HepG2 (cell line): Measurements from ENCODE around the gene LITAF. TPM values are rescaled to one million over a fixed set of nuclear protein-coding genes. Genes with fewer than 3 reads are reported as not detected.

ENCODE experiments used
- HNF1A ChIP-seq, 2 experiments: sonication (generic) in 1 of 2; formaldehyde crosslinking in 1 of 2; IDR thresholded peaks; 2 replicates each; pipeline versions ENCODE4 v1.4.0 to v1.6.1; 2016 to 2020; ENCODE audit warnings: borderline replicate concordance in 1 of 2, low read depth in 1 of 2, mild to moderate bottlenecking in 1 of 2, missing genetic modification reagents in 1 of 2
- HOMEZ ChIP-seq: IDR thresholded peaks from 2 replicates; pipeline ENCODE4 v1.6.1; 2016; ENCODE audit warnings: low read depth
- KDM5A ChIP-seq: fragments of 200-600 bp; sonication (generic); IDR thresholded peaks from 2 replicates; pipeline ENCODE4 v1.7.0; 2018; ENCODE audit warnings: antibody characterized with exemption, mild to moderate bottlenecking, low read length, borderline replicate concordance
- KMT2B ChIP-seq: IDR thresholded peaks from 2 replicates; pipeline ENCODE4 v1.6.1; 2016; ENCODE audit warnings: missing genetic modification reagents, missing compliant biosample characterization
- NBN ChIP-seq: fragments of 450-650 bp; conservative IDR thresholded peaks from 2 replicates; pipeline ENCODE4 v1.6.1; 2017
- NFE2L2 ChIP-seq: fragments of 150-350 bp; IDR thresholded peaks from 2 replicates; pipeline ENCODE4 v1.6.1; 2014; ENCODE audit warnings: low read length
- POLR2A ChIP-seq, 2 experiments: IDR thresholded peaks; 2 replicates each; pipeline ENCODE4 v1.6.1; 2011; ENCODE audit warnings: low read depth in 2 of 2, low read length in 2 of 2, mild to moderate bottlenecking in 1 of 2, moderate library complexity in 1 of 2; ENCODE audit not compliant: insufficient read depth in 1 of 2
- SAFB2 ChIP-seq: sonication (generic); formaldehyde crosslinking; IDR thresholded peaks from 2 replicates; pipeline ENCODE4 v1.5.1; 2020; ENCODE audit warnings: missing genetic modification reagents, low read depth, mild to moderate bottlenecking, borderline replicate concordance
- SMAD9 ChIP-seq: sonication (generic); formaldehyde crosslinking; IDR thresholded peaks from 2 replicates; pipeline ENCODE4 v1.5.1; 2020; ENCODE audit warnings: mild to moderate bottlenecking, missing genetic modification reagents
- TBL1XR1 ChIP-seq: fragments of 150-350 bp; IDR thresholded peaks from 2 replicates; pipeline ENCODE4 v1.6.1; 2014; ENCODE audit warnings: borderline replicate concordance, low read length; ENCODE audit not compliant: partially characterized antibody
- YY1 ChIP-seq: IDR thresholded peaks from 2 replicates; pipeline ENCODE4 v1.6.1; 2011; ENCODE audit warnings: low read length, low read depth, moderate library complexity, mild to moderate bottlenecking; ENCODE audit not compliant: insufficient read depth, insufficient replicate concordance
- ZBED4 ChIP-seq: sonication (generic); formaldehyde crosslinking; IDR thresholded peaks from 2 replicates; pipeline ENCODE4 v1.4.0; 2020; ENCODE audit warnings: missing genetic modification reagents, borderline replicate concordance
- ZNF275 ChIP-seq: sonication (generic); formaldehyde crosslinking; IDR thresholded peaks from 2 replicates; pipeline ENCODE4 v1.8.0; 2022; ENCODE audit warnings: missing genetic modification reagents, mild to moderate bottlenecking, inconsistent platforms, borderline replicate concordance
- ZNF678 ChIP-seq: sonication (generic); formaldehyde crosslinking; IDR thresholded peaks from 2 replicates; pipeline ENCODE4 v1.4.0; 2020; ENCODE audit warnings: mild to moderate bottlenecking, missing genetic modification reagents
- ZNF713 ChIP-seq: sonication (generic); formaldehyde crosslinking; IDR thresholded peaks from 2 replicates; pipeline ENCODE4 v1.4.0; 2020; ENCODE audit warnings: mild to moderate bottlenecking, missing genetic modification reagents
- polyA plus RNA-seq, 8 experiments: library from polyadenylated mRNA; depleted of rRNA in 3 of 8; stranded (reverse) in 7 of 8; unstranded in 1 of 8; fragments of >200 nt; fragmentation: Illumina TruSeq in 4 of 8; extraction: Trizol in 4 of 8; gene quantifications; 2 replicates each; pipeline versions ENCODE4 v1.2.1 to v1.2.3, GENCODE V29; 2011 to 2016; ENCODE audit warnings: low read depth in 4 of 8, missing spikeins in 1 of 8, mixed read lengths in 1 of 8; ENCODE audit not compliant: insufficient read depth in 1 of 8
- total RNA-seq, 5 experiments: library from RNA; depleted of rRNA; stranded (reverse); fragments of >200 nt; fragmentation: Illumina TruSeq; extraction: Trizol; gene quantifications; 2 replicates each; pipeline ENCODE4 v1.2.3, GENCODE V29; 2016; ENCODE audit warnings: low read depth in 1 of 5

LITAF gene
- total and polyA plus RNA-seq, 2 of the 13 experiments (the other 11 are each of a cell fraction or from before 2014, with no cell fraction given), result 80.1 to 141 TPM

- TF ChIP-seq ZBED4 (CRISPR knock-in tag) (peak; percentile 99), KDM5A (no peak), YY1 (no peak), SMAD9 (CRISPR knock-in tag) (peak; percentile 96), NFE2L2 (no peak), POLR2A (IDR thresholded peaks at IDR 0.05; ENCODE audit: insufficient read depth in 1 of 2, low read depth in 2 of 2, low read length in 2 of 2) (no peak), TBL1XR1 (peak; percentile 9), HOMEZ (CRISPR knock-in tag) (peak; percentile 56; the same call in 1 of the 2 replicates), ZNF678 (CRISPR knock-in tag) (peak; percentile 96; the same call in 1 of the 2 replicates), ZNF713 (CRISPR knock-in tag) (peak; percentile 92; the same call in 1 of the 2 replicates), ZNF275 (CRISPR knock-in tag) (no peak; the same call in 1 of the 2 replicates), KMT2B (CRISPR knock-in tag) (peak; percentile 74), HNF1A (IDR thresholded peaks at IDR 0.05; ENCODE audit: low read depth) (peak; percentile 51; the same call in 1 of the 2 replicates), HNF1A (CRISPR knock-in tag; IDR thresholded peaks at IDR 0.05; ENCODE audit: borderline replicate concordance) (peak; percentile 80; the same call in 1 of the 2 replicates), SAFB2 (CRISPR knock-in tag) (no peak; the same call in 1 of the 2 replicates), NBN (no peak)
Measured at GRCh38 chr16:11611871-11612664, 25.3 kb upstream of the LITAF start (continued).
